Skeletal muscle tissue (tissue), 4 donors: ENCODE measurements around the gene HRH1. TPM values are rescaled to one million over a fixed set of nuclear protein-coding genes. Genes with fewer than 3 reads are reported as not detected.

Experiments used
- H3K27ac ChIP-seq: one replicate; pipeline ENCODE4 v1.7.0; 2013; ENCODE audit warnings: mild to moderate bottlenecking, low read depth, low read length, inconsistent platforms
- H3K27me3 ChIP-seq, 3 donors: one replicate each; pipeline ENCODE4 v1.7.0; 2013; ENCODE audit warnings: low read length in 3 of 3; ENCODE audit not compliant: control insufficient read depth in 3 of 3, insufficient read depth in 3 of 3
- H3K36me3 ChIP-seq, 3 donors: one replicate each; pipeline ENCODE4 v1.7.0; 2013; ENCODE audit warnings: low read length in 3 of 3; ENCODE audit not compliant: control insufficient read depth in 3 of 3, insufficient read depth in 3 of 3
- H3K4me1 ChIP-seq, 3 donors: one replicate each; pipeline ENCODE4 v1.7.0; 2013; ENCODE audit warnings: low read length in 3 of 3, mild to moderate bottlenecking in 3 of 3; ENCODE audit not compliant: control insufficient read depth in 3 of 3, insufficient read depth in 3 of 3
- H3K4me3 ChIP-seq, 3 donors: one replicate each; pipeline ENCODE4 v1.7.0; 2013; ENCODE audit warnings: low read length in 3 of 3
- H3K9ac ChIP-seq, 3 donors: one replicate each; pipeline ENCODE4 v1.7.0; 2013; ENCODE audit warnings: low read length in 3 of 3, mild to moderate bottlenecking in 3 of 3, moderate library complexity in 2 of 3, low read depth in 1 of 3
- H3K9me3 ChIP-seq, 3 donors: one replicate each; pipeline ENCODE4 v1.7.0; 2013; ENCODE audit warnings: low read length in 3 of 3; ENCODE audit not compliant: control insufficient read depth in 3 of 3
- total RNA-seq: library from RNA; depleted of rRNA; stranded (reverse); fragments of >200 nt; gene quantifications from one replicate; pipeline ENCODE4 v1.2.3, GENCODE V29; 2014
- donor health status: Osteomylitis.

The HRH1 gene
- total RNA-seq, 1 donor from 2014 or later = 5.2 TPM

- H3K36me3 ChIP-seq = peaks cover 3 to 9% (median 6%) of the 10 kb centered on the region in 3 donors
- H3K9ac ChIP-seq = no peak overlapping the region
- no peaks in the 10 kb centered on the region for H3K9me3 ChIP-seq
- no peaks in the 10 kb centered on the region for H3K27me3 ChIP-seq
- H3K4me3 ChIP-seq = no peak overlapping the region
- peak overlapping the region; percentile 80 for H3K27ac ChIP-seq
- peaks cover 39 to 41% (median 39%) of the 10 kb centered on the region in 3 donors for H3K4me1 ChIP-seq
These were observed 129.7 kb downstream of the HRH1 start for GRCh38 chr3:11284011-11284410.

GRCh38 chr3:11285471-11285870 lies 131.2 kb downstream of the HRH1 start:
- H3K36me3 ChIP-seq = peaks cover 0 to 6% (median 2%) of the 10 kb centered on the region in 3 donors
- no peak overlapping the region for H3K9ac ChIP-seq
- peaks cover 43 to 52% (median 45%) of the 10 kb centered on the region in 3 donors for H3K4me1 ChIP-seq
- no peaks in the 10 kb centered on the region for H3K27me3 ChIP-seq
- H3K4me3 ChIP-seq = no peak overlapping the region
- no peak overlapping the region for H3K27ac ChIP-seq
- H3K9me3 ChIP-seq = no peaks in the 10 kb centered on the region

- H3K4me1 ChIP-seq = peaks cover 37 to 46% (median 39%) of the 10 kb centered on the region in 3 donors
- H3K4me3 ChIP-seq = no peak overlapping the region
- no peaks in the 10 kb centered on the region for H3K27me3 ChIP-seq
- no peaks in the 10 kb centered on the region for H3K9me3 ChIP-seq
- peaks cover 0 to 3% (median 0%) of the 10 kb centered on the region in 3 donors for H3K36me3 ChIP-seq
- H3K27ac ChIP-seq = peak overlapping the region; percentile 36
- peak overlapping the region in 1 of 3 donors; percentile 63 for H3K9ac ChIP-seq
These were observed 133.1 kb downstream of the HRH1 start for GRCh38 chr3:11287404-11287803.

DNA sequence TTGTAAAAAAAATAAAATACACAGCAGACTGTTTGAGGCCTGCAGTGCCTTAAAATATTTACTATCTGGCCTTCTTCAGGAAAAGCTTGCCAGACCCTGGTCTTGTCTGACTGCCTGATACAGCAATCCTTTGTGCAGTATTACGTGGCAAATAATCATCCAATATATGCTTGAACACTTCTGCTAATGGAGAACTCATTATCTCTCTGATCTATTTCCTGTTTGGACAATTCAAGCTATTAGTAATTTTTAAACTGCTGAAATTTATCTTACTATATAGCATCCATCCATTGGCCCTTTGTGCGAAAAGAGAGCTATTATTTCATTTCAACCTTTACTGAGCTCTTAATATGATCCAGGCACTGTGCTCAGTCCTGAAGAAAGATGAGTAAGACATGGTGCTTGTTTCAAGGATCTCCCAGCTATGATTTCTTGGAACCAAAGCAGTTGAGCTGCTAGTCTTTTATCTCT lies 133.8 kb downstream of the HRH1 start:
- Histone ChIP-seq H3K4me3 (no peak overlapping the region), H3K9ac (no peak overlapping the region), H3K27me3 (no peaks in the 10 kb centered on the region), H3K36me3 (peaks cover 0 to 3% (median 0%) of the 10 kb centered on the region in 3 donors), H3K27ac (peak overlapping the region; percentile 73), H3K4me1 (peaks cover 31 to 40% (median 33%) of the 10 kb centered on the region in 3 donors), H3K9me3 (no peaks in the 10 kb centered on the region)

- Histone ChIP-seq H3K9me3 (no peaks in the 10 kb centered on the region), H3K27me3 (no peaks in the 10 kb centered on the region), H3K36me3 (no peaks in the 10 kb centered on the region), H3K4me3 (no peak overlapping the region), H3K4me1 (peaks cover 26 to 32% (median 27%) of the 10 kb centered on the region in 3 donors), H3K27ac (peak overlapping the region; percentile 73), H3K9ac (peak overlapping the region; percentile 3 to 22 (median 3))
These were observed 134.7 kb downstream of the HRH1 start for GRCh38 chr3:11288786-11289637.

DNA sequence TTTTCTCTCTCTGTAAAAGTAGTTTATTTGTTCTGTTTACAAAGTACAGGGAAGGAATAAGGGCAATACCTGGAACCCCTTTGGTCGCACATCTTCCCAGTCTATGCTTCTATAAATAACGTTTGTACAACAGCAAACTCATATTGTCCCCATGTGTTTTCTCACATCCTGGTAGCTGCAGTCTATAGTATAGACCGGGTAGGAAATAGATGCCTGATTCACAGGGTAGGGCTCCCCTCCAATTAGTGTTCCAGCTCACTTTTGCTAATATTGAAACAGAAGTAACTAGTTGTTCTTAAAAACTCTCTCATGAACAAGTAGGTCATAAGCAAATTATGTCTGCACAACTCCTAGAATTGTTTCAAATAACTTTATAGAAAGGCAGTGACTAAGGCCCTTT lies 135.6 kb downstream of the HRH1 start:
- no peak overlapping the region for H3K9ac ChIP-seq
- H3K27me3 ChIP-seq = no peaks in the 10 kb centered on the region
- peaks cover 26 to 32% (median 27%) of the 10 kb centered on the region in 3 donors for H3K4me1 ChIP-seq
- no peak overlapping the region for H3K4me3 ChIP-seq
- H3K9me3 ChIP-seq = no peaks in the 10 kb centered on the region
- peak overlapping the region; percentile 73 for H3K27ac ChIP-seq
- H3K36me3 ChIP-seq = no peaks in the 10 kb centered on the region

- H3K27ac ChIP-seq = no peak overlapping the region
- peaks cover 26 to 32% (median 27%) of the 10 kb centered on the region in 3 donors for H3K4me1 ChIP-seq
- H3K27me3 ChIP-seq = no peaks in the 10 kb centered on the region
- H3K4me3 ChIP-seq = no peak overlapping the region
- H3K36me3 ChIP-seq = no peaks in the 10 kb centered on the region
- H3K9ac ChIP-seq = no peak overlapping the region
- H3K9me3 ChIP-seq = no peaks in the 10 kb centered on the region
These were observed 136.7 kb downstream of the HRH1 start for GRCh38 chr3:11290743-11291680.

DNA sequence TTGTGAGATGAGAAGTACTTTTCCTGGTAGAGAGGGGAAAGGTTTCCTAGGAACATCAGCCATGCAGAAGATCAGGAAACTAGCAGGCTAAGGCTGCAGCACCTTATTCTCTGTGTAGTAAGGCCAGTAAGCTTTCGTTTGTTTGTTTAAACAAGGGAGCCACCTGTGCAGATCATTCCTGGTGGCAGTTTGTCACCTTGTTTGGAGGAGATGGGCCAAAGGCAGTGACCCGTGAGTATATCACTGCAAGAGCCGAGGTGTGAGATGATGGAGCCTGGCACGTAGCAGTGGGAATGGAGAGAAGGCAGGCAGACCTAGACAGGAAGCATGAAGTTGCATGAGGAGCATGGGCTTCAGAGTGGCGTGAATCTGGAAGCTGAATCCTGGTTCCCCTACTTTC lies 137.5 kb downstream of the HRH1 start:
- Histone ChIP-seq H3K4me3 (no peak overlapping the region), H3K27me3 (no peaks in the 10 kb centered on the region), H3K9me3 (no peaks in the 10 kb centered on the region), H3K36me3 (no peaks in the 10 kb centered on the region), H3K9ac (no peak overlapping the region), H3K4me1 (peaks cover 26 to 32% (median 27%) of the 10 kb centered on the region in 3 donors), H3K27ac (no peak overlapping the region)

DNA sequence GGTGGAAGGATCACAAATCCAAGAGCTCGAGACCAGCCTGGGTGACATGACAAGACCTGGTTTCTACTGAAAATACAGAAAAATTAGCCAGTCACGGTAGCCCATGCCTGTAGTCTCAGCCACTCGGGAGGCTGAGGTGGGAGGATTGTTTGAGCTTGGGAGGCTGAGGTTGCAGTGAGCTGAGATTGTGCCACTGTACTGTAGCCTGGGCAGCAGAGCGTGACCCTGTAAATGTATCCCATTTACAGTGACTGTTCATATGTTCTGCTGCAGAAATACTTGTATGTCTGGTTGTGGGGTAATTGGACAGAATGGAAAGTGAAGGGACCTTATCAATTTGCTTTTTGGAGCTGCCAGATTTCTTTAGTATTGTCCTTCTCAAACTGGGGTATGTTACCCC lies 142.8 kb downstream of the HRH1 start:
- no peak overlapping the region for H3K27ac ChIP-seq
- H3K4me1 ChIP-seq = no peaks in the 10 kb centered on the region
- H3K36me3 ChIP-seq = peaks cover 7 to 26% (median 18%) of the 10 kb centered on the region in 3 donors
- no peak overlapping the region for H3K4me3 ChIP-seq
- no peaks in the 10 kb centered on the region for H3K9me3 ChIP-seq
- H3K9ac ChIP-seq = no peak overlapping the region
- no peaks in the 10 kb centered on the region for H3K27me3 ChIP-seq
